Calu3 (cell line): ENCODE data around the gene ZNF100. TPM values are rescaled to one million over a fixed set of nuclear protein-coding genes. Genes with fewer than 3 reads are reported as not detected.

Experiments
- BruUV-seq: library from RNA; stranded (reverse); fragments of 400-500 nt; replicated peaks from 2 replicates; lab custom pipeline; 2021; lab: Mats Ljungman, UMichigan
- CTCF ChIA-PET: fragments of 300-600 bp; sonication (Branson Sonifier 250); formaldehyde crosslinking; loops from one replicate; lab custom pipeline; 2022; ENCODE audit warnings: antibody characterized with exemption; lab: Charles Lee
- DNase-seq: peaks from one replicate; pipeline ENCODE4 v3.0.0; 2022
- H3K27ac Mint-ChIP-seq: one replicate; pipeline ENCODE4 v1.8.0; 2022; ENCODE audit warnings: mixed read lengths; ENCODE audit not compliant: unreplicated experiment
- H3K27me3 Mint-ChIP-seq: one replicate; pipeline ENCODE4 v1.8.0; 2022; ENCODE audit warnings: mixed read lengths; ENCODE audit not compliant: unreplicated experiment
- H3K36me3 Mint-ChIP-seq: one replicate; pipeline ENCODE4 v1.8.0; 2022; ENCODE audit warnings: mild to moderate bottlenecking, moderate library complexity, mixed read lengths; ENCODE audit not compliant: insufficient read depth, unreplicated experiment
- H3K4me1 Mint-ChIP-seq: one replicate; pipeline ENCODE4 v1.8.0; 2022; ENCODE audit warnings: mild to moderate bottlenecking, low read depth, mixed read lengths; ENCODE audit not compliant: unreplicated experiment
- H3K4me3 Mint-ChIP-seq: one replicate; pipeline ENCODE4 v1.8.0; 2022; ENCODE audit warnings: mild to moderate bottlenecking, low read depth, moderate library complexity, mixed read lengths; ENCODE audit not compliant: unreplicated experiment
- H3K9me3 Mint-ChIP-seq: one replicate; pipeline ENCODE4 v1.8.0; 2022; ENCODE audit warnings: low read depth, mixed read lengths; ENCODE audit not compliant: unreplicated experiment
- intact Hi-C: fragments of 100-400 bp; cut with micrococcal nuclease; formaldehyde crosslinking; loops from one replicate; pipeline ENCODE4 v1.10.0; 2022; ENCODE audit not compliant: unreplicated experiment
- total RNA-seq: library from RNA; stranded (reverse); gene quantifications from 2 replicates; pipeline ENCODE4 v1.2.3, GENCODE V29; 2022
- TF ChIP-seq, protein P1 (sequence below): fragments of 200-600 bp; IDR thresholded peaks from one replicate; pipeline ENCODE4 v1.8.0; 2022; ENCODE audit warnings: antibody characterized with exemption; ENCODE audit not compliant: unreplicated experiment

Gene ZNF100
- total RNA-seq, 1 experiment from 2014 or later: 9.1 TPM

DNA sequence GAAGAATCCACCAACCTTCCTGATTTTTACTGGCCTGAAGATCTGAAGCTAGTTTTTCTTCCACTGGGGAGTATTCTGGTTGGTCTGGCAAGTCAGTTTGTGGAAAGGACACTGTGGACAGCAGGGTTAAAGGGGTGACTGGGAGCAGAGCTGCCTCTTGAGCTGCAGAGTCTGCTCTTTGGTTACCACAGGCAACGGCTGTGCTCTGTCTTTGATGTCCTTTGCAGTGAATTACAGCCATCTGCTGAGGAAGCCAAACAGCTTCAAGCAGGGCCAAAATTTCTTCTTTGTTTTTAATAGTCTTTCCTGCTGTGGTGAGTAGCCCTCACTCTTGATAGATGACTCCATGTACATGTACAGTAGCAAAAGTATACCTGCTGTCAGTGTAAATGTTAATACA lies 75.7 kb downstream of the ZNF100 start:
- H3K9me3 Mint-ChIP-seq: peaks cover 6% of the 10 kb centered on the region
- H3K4me1 Mint-ChIP-seq: no peaks in the 10 kb centered on the region
- CTCF ChIA-PET: no interaction called here
- intact Hi-C loops: no loop called here
- no peaks in the 10 kb centered on the region for H3K27me3 Mint-ChIP-seq
- no peak overlapping the region for H3K27ac Mint-ChIP-seq
- DNase-seq: no peak
- TF ChIP-seq, protein P1, sequence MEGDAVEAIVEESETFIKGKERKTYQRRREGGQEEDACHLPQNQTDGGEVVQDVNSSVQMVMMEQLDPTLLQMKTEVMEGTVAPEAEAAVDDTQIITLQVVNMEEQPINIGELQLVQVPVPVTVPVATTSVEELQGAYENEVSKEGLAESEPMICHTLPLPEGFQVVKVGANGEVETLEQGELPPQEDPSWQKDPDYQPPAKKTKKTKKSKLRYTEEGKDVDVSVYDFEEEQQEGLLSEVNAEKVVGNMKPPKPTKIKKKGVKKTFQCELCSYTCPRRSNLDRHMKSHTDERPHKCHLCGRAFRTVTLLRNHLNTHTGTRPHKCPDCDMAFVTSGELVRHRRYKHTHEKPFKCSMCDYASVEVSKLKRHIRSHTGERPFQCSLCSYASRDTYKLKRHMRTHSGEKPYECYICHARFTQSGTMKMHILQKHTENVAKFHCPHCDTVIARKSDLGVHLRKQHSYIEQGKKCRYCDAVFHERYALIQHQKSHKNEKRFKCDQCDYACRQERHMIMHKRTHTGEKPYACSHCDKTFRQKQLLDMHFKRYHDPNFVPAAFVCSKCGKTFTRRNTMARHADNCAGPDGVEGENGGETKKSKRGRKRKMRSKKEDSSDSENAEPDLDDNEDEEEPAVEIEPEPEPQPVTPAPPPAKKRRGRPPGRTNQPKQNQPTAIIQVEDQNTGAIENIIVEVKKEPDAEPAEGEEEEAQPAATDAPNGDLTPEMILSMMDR: no peak
- BruUV-seq: no TSS peak
- H3K4me3 Mint-ChIP-seq: no peak overlapping the region
- H3K36me3 Mint-ChIP-seq: no peaks in the 10 kb centered on the region

DNA sequence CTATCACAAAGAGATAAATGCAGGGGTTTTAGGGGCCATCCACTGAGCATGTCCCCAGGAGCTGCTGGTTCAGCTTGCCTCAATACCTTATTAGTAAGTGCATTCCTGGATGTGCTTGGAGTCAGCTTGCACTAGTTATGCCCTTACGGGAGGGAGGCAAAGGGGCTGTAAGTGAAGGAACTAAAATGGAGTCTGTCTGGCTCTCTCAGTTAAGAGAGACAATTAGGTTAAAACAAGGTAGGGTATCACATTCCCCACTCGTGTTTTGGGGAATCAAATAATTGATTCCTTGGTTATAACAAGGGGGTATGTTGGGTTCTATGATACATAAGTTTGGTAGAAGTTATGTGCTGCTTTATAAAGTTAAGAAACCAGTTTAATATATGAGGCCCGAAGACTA lies 78.9 kb downstream of the ZNF100 start:
- no peak overlapping the region for H3K4me3 Mint-ChIP-seq
- intact Hi-C loops: no loop called here
- CTCF ChIA-PET: no interaction called here
- H3K27ac Mint-ChIP-seq: no peak overlapping the region
- peaks cover 3% of the 10 kb centered on the region for H3K9me3 Mint-ChIP-seq
- no TSS peak for BruUV-seq
- H3K27me3 Mint-ChIP-seq: no peaks in the 10 kb centered on the region
- TF ChIP-seq, protein P1: no peak
- H3K4me1 Mint-ChIP-seq: no peaks in the 10 kb centered on the region
- H3K36me3 Mint-ChIP-seq: no peaks in the 10 kb centered on the region
- DNase-seq: no peak

DNA sequence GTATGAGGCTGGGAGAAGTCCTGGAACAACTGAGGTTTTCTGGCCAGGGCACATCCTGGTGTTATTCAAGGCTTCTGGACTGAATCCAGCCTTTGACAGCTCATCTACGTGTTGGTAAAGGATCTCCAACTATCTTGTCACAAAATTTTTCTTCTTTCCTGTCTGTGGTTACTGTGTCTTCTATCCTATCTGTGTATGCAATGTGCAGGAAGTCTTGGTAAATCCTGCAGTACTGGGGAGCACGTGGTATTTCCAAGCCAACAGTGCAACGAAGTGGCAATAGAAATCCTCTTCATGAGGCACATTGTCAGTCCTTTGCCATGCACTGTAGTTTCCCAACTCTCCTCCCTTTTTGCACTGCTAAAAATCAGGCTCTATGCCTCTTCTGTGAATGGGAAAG lies 86.7 kb downstream of the ZNF100 start:
- CTCF ChIA-PET: no interaction called here
- H3K27me3 Mint-ChIP-seq: no peaks in the 10 kb centered on the region
- DNase-seq: no peak
- H3K4me1 Mint-ChIP-seq: no peaks in the 10 kb centered on the region
- intact Hi-C loops: no loop called here
- no TSS peak for BruUV-seq
- no peak overlapping the region for H3K4me3 Mint-ChIP-seq
- TF ChIP-seq, protein P1: no peak
- H3K36me3 Mint-ChIP-seq: no peaks in the 10 kb centered on the region
- H3K9me3 Mint-ChIP-seq: peaks cover 5% of the 10 kb centered on the region
- H3K27ac Mint-ChIP-seq: no peak overlapping the region

DNA sequence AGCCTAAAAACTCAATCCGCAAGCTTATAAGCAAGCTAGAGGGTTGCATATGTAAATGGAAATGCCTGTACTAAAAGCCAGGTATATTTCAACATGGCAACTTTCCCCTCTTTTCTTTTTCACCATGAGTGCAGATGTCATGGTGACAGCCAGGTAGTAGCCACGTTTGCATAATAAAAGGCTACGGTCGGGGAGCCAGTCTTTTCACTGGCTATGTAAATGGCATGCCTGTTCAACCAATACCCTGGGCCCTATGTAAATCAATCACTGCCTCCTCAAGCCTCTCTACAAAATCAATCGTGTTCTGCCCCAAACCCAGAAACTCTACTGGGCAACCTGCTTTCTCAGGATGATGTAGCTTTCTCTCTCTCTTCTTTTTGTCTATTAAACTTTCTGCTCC lies 87.4 kb downstream of the ZNF100 start:
- intact Hi-C loops: no loop called here
- Mint-ChIP-seq H3K9me3 (peaks cover 5% of the 10 kb centered on the region), H3K36me3 (no peaks in the 10 kb centered on the region), H3K27me3 (no peaks in the 10 kb centered on the region), H3K27ac (no peak overlapping the region), H3K4me1 (no peaks in the 10 kb centered on the region), H3K4me3 (no peak overlapping the region)
- TF ChIP-seq, protein P1: no peak
- DNase-seq: no peak
- CTCF ChIA-PET: no interaction called here
- no TSS peak for BruUV-seq
